GM23248 (cell line): Measurements from ENCODE around the gene PRRG2.

Source experiments
- EZH2 ChIP-seq: fragments of 200-600 bp; sonication (generic); IDR thresholded peaks from 2 replicates; pipeline ENCODE4 v1.6.1; 2018; ENCODE audit warnings: antibody characterized with exemption, mild to moderate bottlenecking; ENCODE audit not compliant: insufficient read depth, poor library complexity, severe bottlenecking
- EZH2phosphoT487 ChIP-seq: fragments of 200-600 bp; sonication (generic); IDR thresholded peaks from 2 replicates; pipeline ENCODE4 v1.6.1; 2018; ENCODE audit warnings: antibody characterized with exemption, moderate library complexity, mild to moderate bottlenecking, low read depth; ENCODE audit not compliant: insufficient read depth

- TF ChIP-seq EZH2phosphoT487 = no peak
- TF ChIP-seq EZH2 = no peak
These were observed 2.1 kb downstream of the PRRG2 start for GRCh38 chr19:49583239-49583638.
